Fibroblast of skin of back (primary cell): Measurements from ENCODE around the gene PAQR6.
A peak's percentile ranks its signal among the peaks of the same experiment; 100 is the strongest.

ENCODE experiments used
- DNase-seq: peaks from one replicate; pipeline ENCODE4 v3.0.0-alpha.2; 2013

PAQR6 gene

GRCh38 chr1:156193488-156194299 is 54.2 kb downstream of the PAQR6 start, which contains the start of gene SLC25A44:
TSS of gene SLC25A44 (plus strand) at chr1:156194104. CDS start at chr1:156199848, 5,744 bp downstream.
- DNase-seq = peak; percentile 99
